Endothelial cell of umbilical vein (primary cell): ENCODE measurements around the gene RSL1D1. TPM values are rescaled to one million over a fixed set of nuclear protein-coding genes. Genes with fewer than 3 reads are reported as not detected.

Experiments used
- BruUV-seq: library from RNA; stranded (reverse); fragments of 400-500 nt; replicated peaks from 2 replicates; lab custom pipeline; 2021; lab: Mats Ljungman, UMichigan
- CTCF ChIA-PET: fragments of 300-600, 350-600 bp; sonication (Branson Sonifier 250); formaldehyde crosslinking; loops from one replicate; lab custom pipeline; 2021; ENCODE audit warnings: antibody characterized with exemption, inconsistent platforms; lab: Charles Lee
- POLR2A ChIA-PET: fragments of 300-600, 350-600 bp; sonication (Branson Sonifier 250); formaldehyde crosslinking; loops from one replicate; lab custom pipeline; 2021; ENCODE audit warnings: antibody characterized with exemption, inconsistent platforms; lab: Charles Lee
- DNase-seq: peaks from one replicate; pipeline ENCODE4 v3.0.0-alpha.2; 2011; ENCODE audit warnings: low read depth, low spot score
- FAIRE-seq: peaks from 2 replicates; lab custom pipeline; 2011; peaks lifted over from hg19 to GRCh38; lab: Jason Lieb, UNC
- H2AFZ ChIP-seq: 2 replicates; pipeline ENCODE4 v1.6.0; 2012; ENCODE audit warnings: low read depth, low read length, control low read depth, inconsistent platforms
- H3K27ac ChIP-seq: 2 replicates; pipeline ENCODE4 v1.5.1; 2011; ENCODE audit warnings: low read depth, mild to moderate bottlenecking, control low read depth, low read length, moderate library complexity; ENCODE audit not compliant: insufficient read depth
- H3K27me3 ChIP-seq, 2 experiments: 2 replicates each; pipeline versions ENCODE4 v1.6.0 to v1.6.1; 2011; ENCODE audit warnings: low read length in 2 of 2, mixed read lengths in 1 of 2; ENCODE audit not compliant: control insufficient read depth in 2 of 2, insufficient read depth in 2 of 2
- H3K36me3 ChIP-seq, 2 experiments: 2 replicates in 1 of 2; 3 replicates in 1 of 2; pipeline ENCODE4 v1.5.1; 2011; ENCODE audit warnings: low read length in 2 of 2, mild to moderate bottlenecking in 1 of 2, moderate library complexity in 1 of 2; ENCODE audit not compliant: control insufficient read depth in 2 of 2, insufficient read depth in 2 of 2; ENCODE audit errors: extremely low read depth in 1 of 2
- H3K4me1 ChIP-seq: 3 replicates; pipeline ENCODE4 v1.5.1; 2011; ENCODE audit warnings: mild to moderate bottlenecking, low read length; ENCODE audit not compliant: control insufficient read depth, insufficient read depth; ENCODE audit errors: extremely low read depth
- H3K4me2 ChIP-seq: 2 replicates; pipeline ENCODE4 v1.6.1; 2011; ENCODE audit warnings: low read length, control low read depth, mixed read lengths; ENCODE audit not compliant: insufficient read depth
- H3K4me3 ChIP-seq, 3 experiments: fragments of 200-600 bp in 1 of 3; sonication (generic), shearing (Covaris generic) in 1 of 3; replicated peaks in 1 of 3; 2 replicates each; pipeline ENCODE4 v1.5.1; 2011 to 2016; ENCODE audit warnings: control low read depth in 3 of 3, low read length in 3 of 3, mild to moderate bottlenecking in 2 of 3, inconsistent platforms in 1 of 3, low read depth in 1 of 3, moderate library complexity in 1 of 3; ENCODE audit not compliant: insufficient read depth in 1 of 3
- H3K79me2 ChIP-seq: 2 replicates; pipeline ENCODE4 v1.6.0; 2012; ENCODE audit warnings: low read length, inconsistent platforms; ENCODE audit not compliant: control insufficient read depth, insufficient read depth
- H3K9ac ChIP-seq: replicated peaks from 2 replicates; pipeline ENCODE3; 2011; ENCODE audit warnings: low read length, control low read depth; ENCODE audit not compliant: insufficient read depth; ENCODE audit errors: extremely low read depth
- H3K9me1 ChIP-seq: replicated peaks from 3 replicates; pipeline ENCODE4 v1.6.0; 2011; ENCODE audit warnings: mild to moderate bottlenecking, low read length; ENCODE audit not compliant: control insufficient read depth, insufficient read depth; ENCODE audit errors: extremely low read depth
- H3K9me3 ChIP-seq: replicated peaks from 2 replicates; pipeline ENCODE4 v1.5.1; 2012; ENCODE audit warnings: low read length, inconsistent platforms; ENCODE audit not compliant: control insufficient read depth, insufficient read depth
- H4K20me1 ChIP-seq: replicated peaks from 2 replicates; pipeline ENCODE3; 2011; ENCODE audit warnings: mild to moderate bottlenecking, low read length; ENCODE audit not compliant: control insufficient read depth, insufficient read depth; ENCODE audit errors: extremely low read depth
- GATA2 ChIP-seq: IDR thresholded peaks from 2 replicates; pipeline ENCODE4 v1.7.0; 2011; ENCODE audit warnings: low read depth, mild to moderate bottlenecking, moderate library complexity, mixed read lengths, low read length; ENCODE audit not compliant: insufficient read length, insufficient read depth
- POLR2AphosphoS5 ChIP-seq: IDR thresholded peaks from 2 replicates; pipeline ENCODE4 v1.6.1; 2012; ENCODE audit warnings: low read depth, mild to moderate bottlenecking, control low read depth, low read length, moderate library complexity; ENCODE audit not compliant: insufficient read depth
- dilution Hi-C: fragments of 300-500 bp; cut with MboI; formaldehyde crosslinking; loops from one replicate; pipeline ENCODE4 v1.15.0; 2019; ENCODE audit warnings: low sequenced_read_pairs; ENCODE audit not compliant: extremely low pct_ligation_motif_present
- intact Hi-C: fragments of 100-400 bp; cut with micrococcal nuclease; formaldehyde crosslinking; loops from one replicate; pipeline ENCODE4 v1.10.0; 2022
- polyA plus RNA-seq, 4 experiments: library from polyadenylated mRNA; depleted of rRNA in 3 of 4; stranded (reverse) in 3 of 4; unstranded in 1 of 4; fragments of >200 nt; gene quantifications; 2 replicates each; pipeline versions ENCODE4 v1.2.1 to v1.2.3, GENCODE V29; 2011 to 2012; ENCODE audit warnings: missing spikeins in 1 of 4
- total RNA-seq: library from RNA; stranded (reverse); gene quantifications from 2 replicates; pipeline ENCODE4 v1.2.3, GENCODE V29; 2021
- TF ChIP-seq, protein P1 (sequence below): IDR thresholded peaks from 2 replicates; pipeline ENCODE4 v1.6.1; 2011; ENCODE audit not compliant: insufficient read depth, insufficient read length

The RSL1D1 gene
- total and polyA plus RNA-seq, 2 donors (not counting 3 experiments of a cell fraction or from before 2014, with no cell fraction given) = 17.0 to 132 TPM

DNA sequence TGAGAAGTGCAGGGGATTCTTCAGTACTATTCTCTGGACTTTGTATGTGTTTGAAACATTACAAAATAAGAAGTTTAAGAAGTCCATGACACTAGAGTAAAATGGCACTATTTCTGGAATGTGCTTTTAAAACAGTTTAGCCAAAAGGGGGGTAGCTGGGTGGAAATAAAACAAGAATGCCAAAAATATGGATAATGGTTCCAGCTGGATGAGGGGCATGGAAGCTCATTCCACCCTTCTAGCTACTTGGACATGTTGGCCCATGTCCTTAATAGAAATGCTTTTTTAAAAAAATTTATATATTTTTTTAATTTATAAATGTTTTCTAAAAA is 67.3 kb downstream of the RSL1D1 start:
- H3K4me1 ChIP-seq = peaks cover 29% of the 10 kb centered on the region
- TF ChIP-seq, protein P1, sequence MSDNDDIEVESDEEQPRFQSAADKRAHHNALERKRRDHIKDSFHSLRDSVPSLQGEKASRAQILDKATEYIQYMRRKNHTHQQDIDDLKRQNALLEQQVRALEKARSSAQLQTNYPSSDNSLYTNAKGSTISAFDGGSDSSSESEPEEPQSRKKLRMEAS = no peak
- TF ChIP-seq POLR2AphosphoS5 (no peak), GATA2 (peak; percentile 18)
- H4K20me1 ChIP-seq = no peaks in the 10 kb centered on the region
- no peaks in the 10 kb centered on the region for H3K9me3 ChIP-seq
- no peak overlapping the region for H2AFZ ChIP-seq
- ChIA-PET CTCF (interaction anchor here (1.3 to 2.1 kb wide), 2 partner anchors 13 to 29 kb away, joined by 3 to 20 read pairs; partner anchors contain the start of gene ZC3H7A), POLR2A (no interaction called here)
- peak overlapping the region in 1 of 3 experiments; percentile 67 for H3K4me3 ChIP-seq
- no peaks in the 10 kb centered on the region for H3K9me1 ChIP-seq
- dilution Hi-C loops (no loop called here), intact Hi-C loops (no loop called here)
- DNase-seq (no peak), FAIRE-seq (peak; percentile 38)
- peak overlapping the region; percentile 88 for H3K4me2 ChIP-seq
- peak overlapping the region; percentile 94 for H3K27ac ChIP-seq
- H3K9ac ChIP-seq = peak overlapping the region; percentile 84
- H3K36me3 ChIP-seq = peaks cover 0 to 7% of the 10 kb centered on the region in 2 experiments
- H3K79me2 ChIP-seq = peaks cover 85% of the 10 kb centered on the region
- no TSS peak for BruUV-seq
- no peaks in the 10 kb centered on the region for H3K27me3 ChIP-seq

Other genes with a start within 250 kb of the RSL1D1 start
- 20.7 and 24.1 TPM in 2 replicates for gene SNN, start 183.1 kb downstream of the RSL1D1 start, total RNA-seq
- gene SNN, start 183.1 kb downstream of the RSL1D1 start, polyA plus RNA-seq = 17.7 and 19.1 TPM in 2 replicates
- gene TXNDC11, start 108.7 kb downstream of the RSL1D1 start, total RNA-seq = 37.1 and 42.5 TPM in 2 replicates
- 66.0 and 66.8 TPM in 2 replicates for gene TXNDC11, start 108.7 kb downstream of the RSL1D1 start, polyA plus RNA-seq
- 73.9 and 78.0 TPM in 2 replicates for gene ZC3H7A, start 54.3 kb downstream of the RSL1D1 start, total RNA-seq
- gene ZC3H7A, start 54.3 kb downstream of the RSL1D1 start, polyA plus RNA-seq = 32.6 and 44.1 TPM in 2 replicates
- gene GSPT1, start 64.4 kb upstream of the RSL1D1 start, total RNA-seq = 137 and 152 TPM in 2 replicates
- 31.2 and 40.3 TPM in 2 replicates for gene GSPT1, start 64.4 kb upstream of the RSL1D1 start, polyA plus RNA-seq
- 11.7 and 15.4 TPM in 2 replicates for gene NPIPB2, start 90.5 kb upstream of the RSL1D1 start, total RNA-seq
- gene NPIPB2, start 90.5 kb upstream of the RSL1D1 start, polyA plus RNA-seq = 5.8 and 8.7 TPM in 2 replicates
- gene TNFRSF17, start 113.7 kb upstream of the RSL1D1 start, total RNA-seq = not detected in 2 replicates
- gene TNFRSF17, start 113.7 kb upstream of the RSL1D1 start, polyA plus RNA-seq = not detected in 2 replicates
- gene SNX29, start 125.2 kb upstream of the RSL1D1 start, total RNA-seq = 18.2 and 20.3 TPM in 2 replicates
- gene SNX29, start 125.2 kb upstream of the RSL1D1 start, polyA plus RNA-seq = 4.1 and 4.2 TPM in 2 replicates